Endodermal cell (in vitro differentiated cells): ENCODE results near the gene TMEM150A. TPM values are rescaled to one million over a fixed set of nuclear protein-coding genes. Genes with fewer than 3 reads are reported as not detected.
A peak's percentile ranks its signal among the peaks of the same experiment; 100 is the strongest.
"Not testable (repeated sequence)": the region's sequence is repeated elsewhere in the genome, so short reads cannot be mapped to it uniquely, and the experiment has no call there.

Experiments
- DNase-seq: peaks from one replicate; pipeline ENCODE4 v3.0.0-alpha.2; 2017
- H3K27ac ChIP-seq: 2 replicates; pipeline ENCODE4 v1.5.1; 2013; ENCODE audit warnings: mild to moderate bottlenecking, low read depth, low read length, moderate library complexity
- H3K27me3 ChIP-seq: 2 replicates; pipeline ENCODE4 v1.6.1; 2013; ENCODE audit warnings: mild to moderate bottlenecking, low read length, moderate library complexity; ENCODE audit not compliant: insufficient read depth, control insufficient read depth, poor library complexity, severe bottlenecking
- H3K36me3 ChIP-seq: 2 replicates; pipeline ENCODE4 v1.7.0; 2013; ENCODE audit warnings: mild to moderate bottlenecking, low read length, moderate library complexity; ENCODE audit not compliant: control insufficient read depth, insufficient read depth
- H3K4me1 ChIP-seq: one replicate; pipeline ENCODE4 v1.7.0; 2013; ENCODE audit warnings: low read length; ENCODE audit not compliant: control insufficient read depth, insufficient read depth
- H3K4me3 ChIP-seq: 2 replicates; pipeline ENCODE4 v1.5.1; 2013; ENCODE audit warnings: mild to moderate bottlenecking, low read length, moderate library complexity
- H3K9ac ChIP-seq: 2 replicates; pipeline ENCODE4 v1.6.1; 2013; ENCODE audit warnings: mild to moderate bottlenecking, low read length, moderate library complexity; ENCODE audit not compliant: poor library complexity, severe bottlenecking; ENCODE audit errors: extremely low read depth
- H3K9me3 ChIP-seq: 2 replicates; pipeline ENCODE4 v1.6.1; 2013; ENCODE audit warnings: mild to moderate bottlenecking, low read length, moderate library complexity; ENCODE audit not compliant: control insufficient read depth
- H3K27ac Mint-ChIP-seq: 2 replicates; pipeline ENCODE4 v1.8.0; 2020; ENCODE audit warnings: mixed read lengths
- H3K27me3 Mint-ChIP-seq: 2 replicates; pipeline ENCODE4 v1.8.0; 2021; ENCODE audit warnings: mild to moderate bottlenecking, mixed read lengths; ENCODE audit not compliant: insufficient read depth
- H3K36me3 Mint-ChIP-seq: 2 replicates; pipeline ENCODE4 v1.8.0; 2020; ENCODE audit warnings: low read depth, mixed read lengths
- H3K4me1 Mint-ChIP-seq: 2 replicates; pipeline ENCODE4 v1.8.0; 2020; ENCODE audit warnings: mixed read lengths
- H3K4me3 Mint-ChIP-seq: 2 replicates; pipeline ENCODE4 v1.8.0; 2020; ENCODE audit warnings: mild to moderate bottlenecking, moderate library complexity, mixed read lengths
- H3K9me3 Mint-ChIP-seq: 2 replicates; pipeline ENCODE4 v1.8.0; 2020; ENCODE audit warnings: mild to moderate bottlenecking, mixed read lengths
- CTCF ChIP-seq: fragments of 200-600 bp; sonication (generic); conservative IDR thresholded peaks from 2 replicates; pipeline ENCODE4 v1.5.0; 2021; ENCODE audit warnings: antibody characterized with exemption, mild to moderate bottlenecking
- WGBS, 2 experiments: methylation state at CpG; one replicate each; pipeline versions ENCODE4 v1.1.5 to v1.1.7; 2013; ENCODE audit warnings: missing lambda C conversion rate in 2 of 2, mixed read lengths in 1 of 2; ENCODE audit not compliant: insufficient coverage in 1 of 2, insufficient read length in 1 of 2; 5-methylcytosine and 5-hydroxymethylcytosine counted together
- total RNA-seq, 2 donors: library from RNA; stranded (reverse); fragmentation: NEBNext Ultra II Directional in 1 of 2; extraction: Animal tissue kit (Norgen Biotek cat#: 25700) in 1 of 2; gene quantifications; 2 replicates in 1 of 2; 3 replicates in 1 of 2; pipeline ENCODE4 v1.2.1, GENCODE V29; 2021

TMEM150A gene
- total RNA-seq, 2 donors from 2014 or later, result 23.8 to 32.2 TPM

- H3K9ac ChIP-seq, result no peak overlapping the region
- Mint-ChIP-seq H3K36me3 (peaks cover 18% of the 10 kb centered on the region), H3K27me3 (no peaks in the 10 kb centered on the region), H3K27ac (no peak overlapping the region), H3K4me1 (peaks cover 12% of the 10 kb centered on the region), H3K9me3 (no peaks in the 10 kb centered on the region), H3K4me3 (no peak overlapping the region)
- peak; percentile 38 for DNase-seq
- no peaks in the 10 kb centered on the region for H3K9me3 ChIP-seq
- no peaks in the 10 kb centered on the region for H3K27me3 ChIP-seq
- H3K4me1 ChIP-seq, result peaks cover 7% of the 10 kb centered on the region
- TF ChIP-seq CTCF, result no peak
- H3K36me3 ChIP-seq, result peaks cover 45% of the 10 kb centered on the region
- 90 to 97% methylated on average over 2 to 5 of the region's 6 CpGs for WGBS, 2 experiments
- H3K27ac ChIP-seq, result no peak overlapping the region
- peak overlapping the region; percentile 24 for H3K4me3 ChIP-seq
Measured at GRCh38 chr2:85604568-85605339, 2.3 kb upstream of the TMEM150A start.

- Mint-ChIP-seq H3K27ac (peak overlapping the region; percentile 76), H3K36me3 (peaks cover 20% of the 10 kb centered on the region), H3K4me1 (peaks cover 12% of the 10 kb centered on the region), H3K4me3 (peak overlapping the region; percentile 84)
- H3K9me3 ChIP-seq, DNase-seq, H3K27me3 ChIP-seq, H3K9ac ChIP-seq, H3K27me3 Mint-ChIP-seq, H3K27ac ChIP-seq, H3K4me1 ChIP-seq, H3K9me3 Mint-ChIP-seq: not testable (repeated sequence)
- WGBS, 2 experiments, result 78 to 95% methylated on average over 3 of the region's 3 CpGs
- Histone ChIP-seq H3K4me3 (peak overlapping the region; percentile 81), H3K36me3 (peaks cover 46% of the 10 kb centered on the region)
Measured at GRCh38 chr2:85604133-85604444, 1.6 kb upstream of the TMEM150A start.

- peak overlapping the region; percentile 81 for H3K4me3 ChIP-seq
- no peaks in the 10 kb centered on the region for H3K9me3 Mint-ChIP-seq
- no peak for DNase-seq
- no peak for TF ChIP-seq CTCF
- peak overlapping the region; percentile 54 for H3K9ac ChIP-seq
- whole genome bisulfite sequencing, 2 experiments, result 12 to 13% methylated on average over 5 to 36 of the region's 36 CpGs
- H3K4me3 Mint-ChIP-seq, result peak overlapping the region; percentile 84
- peaks cover 15% of the 10 kb centered on the region for H3K4me1 ChIP-seq
- no peaks in the 10 kb centered on the region for H3K27me3 Mint-ChIP-seq
- H3K27ac Mint-ChIP-seq, result peak overlapping the region; percentile 10
- no peaks in the 10 kb centered on the region for H3K27me3 ChIP-seq
- H3K4me1 Mint-ChIP-seq, result peaks cover 12% of the 10 kb centered on the region
- no peaks in the 10 kb centered on the region for H3K9me3 ChIP-seq
- peaks cover 45% of the 10 kb centered on the region for H3K36me3 ChIP-seq
- H3K36me3 Mint-ChIP-seq, result peaks cover 21% of the 10 kb centered on the region
- H3K27ac ChIP-seq, result no peak overlapping the region
Measured at GRCh38 chr2:85601771-85602475, 575 bp downstream of the TMEM150A start.
